OCI-LY7 (cell line): ENCODE data around the gene CACNA1D. TPM values are rescaled to one million over a fixed set of nuclear protein-coding genes. Genes with fewer than 3 reads are reported as not detected.
A peak's percentile ranks its signal among the peaks of the same experiment; 100 is the strongest.

ENCODE experiments used
- BruUV-seq: library from RNA; stranded (reverse); fragments of 400-500 nt; replicated peaks from 2 replicates; lab custom pipeline; 2021; lab: Mats Ljungman, UMichigan
- CTCF ChIA-PET: fragments of 300-600 bp; sonication (Branson Sonifier 250); formaldehyde crosslinking; loops from one replicate; lab custom pipeline; 2022; ENCODE audit warnings: antibody characterized with exemption; ENCODE audit not compliant: unreplicated experiment; lab: Charles Lee
- POLR2A ChIA-PET: fragments of 300-600 bp; sonication (Branson Sonifier 250); formaldehyde crosslinking; loops from one replicate; lab custom pipeline; 2022; ENCODE audit warnings: antibody characterized with exemption; lab: Charles Lee
- DNase-seq: peaks from one replicate; pipeline ENCODE4 v3.0.0-alpha.2; 2015; ENCODE audit warnings: low spot score
- H2AFZ ChIP-seq: fragments of 200-600 bp; sonication (generic), shearing (Covaris generic); 2 replicates; pipeline ENCODE4 v1.6.1; 2014; ENCODE audit warnings: mild to moderate bottlenecking, antibody characterized with exemption, low read length, moderate library complexity
- H3K27ac ChIP-seq: fragments of 200-600 bp; sonication (generic); 2 replicates; pipeline ENCODE4 v1.5.1; 2014; ENCODE audit warnings: mixed run types, low read depth, mild to moderate bottlenecking, moderate library complexity, low read length, inconsistent platforms; ENCODE audit not compliant: poor library complexity, severe bottlenecking
- H3K36me3 ChIP-seq: fragments of 200-600 bp; sonication (generic); 2 replicates; pipeline ENCODE4 v1.6.1; 2014; ENCODE audit warnings: mild to moderate bottlenecking, antibody characterized with exemption, low read length, moderate library complexity, mixed read lengths; ENCODE audit not compliant: insufficient read depth
- H3K4me1 ChIP-seq: fragments of 200-600 bp; sonication (generic); 2 replicates; pipeline ENCODE4 v1.5.1; 2014; ENCODE audit warnings: mild to moderate bottlenecking, low read length; ENCODE audit not compliant: insufficient read depth, poor library complexity, severe bottlenecking
- H3K4me2 ChIP-seq: fragments of 200-600 bp; sonication (generic); 2 replicates; pipeline ENCODE4 v1.6.1; 2014; ENCODE audit warnings: mild to moderate bottlenecking, low read length
- H3K4me3 ChIP-seq: fragments of 200-600 bp; sonication (generic); 2 replicates; pipeline ENCODE4 v1.5.1; 2014; ENCODE audit warnings: mild to moderate bottlenecking, low read depth, low read length; ENCODE audit not compliant: poor library complexity, severe bottlenecking
- H3K79me2 ChIP-seq: fragments of 200-600 bp; sonication (generic); 2 replicates; pipeline ENCODE4 v1.6.1; 2016; ENCODE audit warnings: low read depth, mild to moderate bottlenecking, low read length, moderate library complexity, mixed read lengths; ENCODE audit not compliant: insufficient read depth
- H3K9me2 ChIP-seq: fragments of 200-600 bp; sonication (generic); 2 replicates; pipeline ENCODE4 v1.6.1; 2016; ENCODE audit warnings: mild to moderate bottlenecking, low read length, mixed read lengths; ENCODE audit not compliant: insufficient read depth
- H3K9me3 ChIP-seq: fragments of 200-600 bp; sonication (generic); 2 replicates; pipeline ENCODE4 v1.6.1; 2014; ENCODE audit warnings: mild to moderate bottlenecking, mixed run types, low read length, mixed read lengths
- H4K20me1 ChIP-seq: fragments of 200-600 bp; sonication (generic); 2 replicates; pipeline ENCODE4 v1.6.1; 2014; ENCODE audit warnings: mild to moderate bottlenecking, antibody characterized with exemption, low read length, moderate library complexity, mixed read lengths; ENCODE audit not compliant: insufficient read depth
- EZH2phosphoT487 ChIP-seq: fragments of 200-600 bp; sonication (generic); IDR thresholded peaks from 2 replicates; pipeline ENCODE4 v1.6.1; 2018; ENCODE audit warnings: low read depth, borderline replicate concordance, mild to moderate bottlenecking, mixed run types, antibody characterized with exemption, low read length, moderate library complexity, mixed read lengths
- intact Hi-C: fragments of 100-400 bp; cut with micrococcal nuclease; formaldehyde crosslinking; loops from one replicate; pipeline ENCODE4 v1.10.0; 2022; ENCODE audit not compliant: unreplicated experiment
- total RNA-seq, 2 experiments: library from RNA; depleted of rRNA in 1 of 2; stranded (reverse); fragments of >200 nt in 1 of 2; shearing (Covaris generic) in 1 of 2; gene quantifications; 2 replicates each; pipeline ENCODE4 v1.2.3, GENCODE V29; 2014 to 2022
- TF ChIP-seq, protein P1 (sequence below): fragments of 200-600 bp; sonication (generic); conservative IDR thresholded peaks from 2 replicates; pipeline ENCODE4 v1.5.1; 2014; ENCODE audit warnings: mild to moderate bottlenecking, antibody characterized with exemption, low read length, moderate library complexity, mixed read lengths

CACNA1D gene
- total RNA-seq, 2 experiments from 2014 or later = 0.42 TPM; not detected in 1

GRCh38 chr3:53530205-53530604 lies 35.8 kb downstream of the CACNA1D start:
- Histone ChIP-seq H3K27ac (no peak overlapping the region), H3K4me2 (no peak overlapping the region), H3K79me2 (no peaks in the 10 kb centered on the region), H3K4me1 (no peaks in the 10 kb centered on the region), H3K36me3 (no peaks in the 10 kb centered on the region), H3K9me3 (no peaks in the 10 kb centered on the region), H4K20me1 (no peaks in the 10 kb centered on the region), H3K4me3 (no peak overlapping the region), H2AFZ (no peak overlapping the region), H3K9me2 (no peaks in the 10 kb centered on the region)
- TF ChIP-seq, protein P1, sequence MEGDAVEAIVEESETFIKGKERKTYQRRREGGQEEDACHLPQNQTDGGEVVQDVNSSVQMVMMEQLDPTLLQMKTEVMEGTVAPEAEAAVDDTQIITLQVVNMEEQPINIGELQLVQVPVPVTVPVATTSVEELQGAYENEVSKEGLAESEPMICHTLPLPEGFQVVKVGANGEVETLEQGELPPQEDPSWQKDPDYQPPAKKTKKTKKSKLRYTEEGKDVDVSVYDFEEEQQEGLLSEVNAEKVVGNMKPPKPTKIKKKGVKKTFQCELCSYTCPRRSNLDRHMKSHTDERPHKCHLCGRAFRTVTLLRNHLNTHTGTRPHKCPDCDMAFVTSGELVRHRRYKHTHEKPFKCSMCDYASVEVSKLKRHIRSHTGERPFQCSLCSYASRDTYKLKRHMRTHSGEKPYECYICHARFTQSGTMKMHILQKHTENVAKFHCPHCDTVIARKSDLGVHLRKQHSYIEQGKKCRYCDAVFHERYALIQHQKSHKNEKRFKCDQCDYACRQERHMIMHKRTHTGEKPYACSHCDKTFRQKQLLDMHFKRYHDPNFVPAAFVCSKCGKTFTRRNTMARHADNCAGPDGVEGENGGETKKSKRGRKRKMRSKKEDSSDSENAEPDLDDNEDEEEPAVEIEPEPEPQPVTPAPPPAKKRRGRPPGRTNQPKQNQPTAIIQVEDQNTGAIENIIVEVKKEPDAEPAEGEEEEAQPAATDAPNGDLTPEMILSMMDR = no peak
- TF ChIP-seq EZH2phosphoT487 = no peak
- BruUV-seq = no TSS peak
- POLR2A ChIA-PET = no interaction called here
- no peak for DNase-seq
- intact Hi-C loops = no loop called here
- CTCF ChIA-PET = no interaction called here

- Histone ChIP-seq H3K9me2 (no peaks in the 10 kb centered on the region), H3K4me1 (no peaks in the 10 kb centered on the region), H3K79me2 (no peaks in the 10 kb centered on the region), H3K27ac (no peak overlapping the region), H3K9me3 (no peaks in the 10 kb centered on the region), H3K36me3 (no peaks in the 10 kb centered on the region), H2AFZ (no peak overlapping the region), H3K4me2 (no peak overlapping the region), H4K20me1 (no peaks in the 10 kb centered on the region), H3K4me3 (no peak overlapping the region)
- DNase-seq = peak; percentile 7
- intact Hi-C loops = no loop called here
- ChIA-PET CTCF (no interaction called here), POLR2A (no interaction called here)
- no TSS peak for BruUV-seq
- TF ChIP-seq EZH2phosphoT487 = no peak
- TF ChIP-seq, protein P1 = peak; percentile 31; the same call in 1 of the 2 replicates
Measured at GRCh38 chr3:53531749-53532148, 37.3 kb downstream of the CACNA1D start.

GRCh38 chr3:53533472-53533871 lies 39.1 kb downstream of the CACNA1D start:
- Histone ChIP-seq H3K27ac (no peak overlapping the region), H2AFZ (no peak overlapping the region), H4K20me1 (no peaks in the 10 kb centered on the region), H3K9me3 (no peaks in the 10 kb centered on the region), H3K9me2 (no peaks in the 10 kb centered on the region), H3K4me1 (no peaks in the 10 kb centered on the region), H3K79me2 (no peaks in the 10 kb centered on the region), H3K4me3 (no peak overlapping the region), H3K36me3 (no peaks in the 10 kb centered on the region), H3K4me2 (no peak overlapping the region)
- no peak for DNase-seq
- POLR2A ChIA-PET = no interaction called here
- CTCF ChIA-PET = no interaction called here
- TF ChIP-seq EZH2phosphoT487 = no peak
- TF ChIP-seq, protein P1 = no peak
- BruUV-seq = no TSS peak
- intact Hi-C loops = no loop called here
